Mononuclear cell (primary cell): ENCODE measurements around the gene ZFYVE1. TPM values are rescaled to one million over a fixed set of nuclear protein-coding genes. Genes with fewer than 3 reads are reported as not detected.
A peak's percentile ranks its signal among the peaks of the same experiment; 100 is the strongest.
"Not testable (repeated sequence)": the region's sequence is repeated elsewhere in the genome, so short reads cannot be mapped to it uniquely, and the experiment has no call there.

Experiments used
- H3K27me3 ChIP-seq: 2 replicates; pipeline ENCODE4 v1.6.0; 2011; ENCODE audit warnings: low read length, control low read depth; ENCODE audit not compliant: insufficient read depth
- H3K4me1 ChIP-seq: 2 replicates; pipeline ENCODE4 v1.5.1; 2011; ENCODE audit warnings: mild to moderate bottlenecking, low read length, control low read depth; ENCODE audit not compliant: insufficient read depth
- H3K4me3 ChIP-seq: 2 replicates; pipeline ENCODE4 v1.5.1; 2011; ENCODE audit warnings: mild to moderate bottlenecking, low read length, moderate library complexity
- H3K9me3 ChIP-seq: 2 replicates; pipeline ENCODE4 v1.5.1; 2011; ENCODE audit warnings: low read depth, mild to moderate bottlenecking, control low read depth, low read length
- total RNA-seq: library from RNA; depleted of rRNA; stranded (reverse); fragments of >200 nt; gene quantifications from one replicate; pipeline ENCODE4 v1.2.3, GENCODE V29; 2012

ZFYVE1 gene, protein sequence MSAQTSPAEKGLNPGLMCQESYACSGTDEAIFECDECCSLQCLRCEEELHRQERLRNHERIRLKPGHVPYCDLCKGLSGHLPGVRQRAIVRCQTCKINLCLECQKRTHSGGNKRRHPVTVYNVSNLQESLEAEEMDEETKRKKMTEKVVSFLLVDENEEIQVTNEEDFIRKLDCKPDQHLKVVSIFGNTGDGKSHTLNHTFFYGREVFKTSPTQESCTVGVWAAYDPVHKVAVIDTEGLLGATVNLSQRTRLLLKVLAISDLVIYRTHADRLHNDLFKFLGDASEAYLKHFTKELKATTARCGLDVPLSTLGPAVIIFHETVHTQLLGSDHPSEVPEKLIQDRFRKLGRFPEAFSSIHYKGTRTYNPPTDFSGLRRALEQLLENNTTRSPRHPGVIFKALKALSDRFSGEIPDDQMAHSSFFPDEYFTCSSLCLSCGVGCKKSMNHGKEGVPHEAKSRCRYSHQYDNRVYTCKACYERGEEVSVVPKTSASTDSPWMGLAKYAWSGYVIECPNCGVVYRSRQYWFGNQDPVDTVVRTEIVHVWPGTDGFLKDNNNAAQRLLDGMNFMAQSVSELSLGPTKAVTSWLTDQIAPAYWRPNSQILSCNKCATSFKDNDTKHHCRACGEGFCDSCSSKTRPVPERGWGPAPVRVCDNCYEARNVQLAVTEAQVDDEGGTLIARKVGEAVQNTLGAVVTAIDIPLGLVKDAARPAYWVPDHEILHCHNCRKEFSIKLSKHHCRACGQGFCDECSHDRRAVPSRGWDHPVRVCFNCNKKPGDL
- total RNA-seq: 10.8 TPM

DNA sequence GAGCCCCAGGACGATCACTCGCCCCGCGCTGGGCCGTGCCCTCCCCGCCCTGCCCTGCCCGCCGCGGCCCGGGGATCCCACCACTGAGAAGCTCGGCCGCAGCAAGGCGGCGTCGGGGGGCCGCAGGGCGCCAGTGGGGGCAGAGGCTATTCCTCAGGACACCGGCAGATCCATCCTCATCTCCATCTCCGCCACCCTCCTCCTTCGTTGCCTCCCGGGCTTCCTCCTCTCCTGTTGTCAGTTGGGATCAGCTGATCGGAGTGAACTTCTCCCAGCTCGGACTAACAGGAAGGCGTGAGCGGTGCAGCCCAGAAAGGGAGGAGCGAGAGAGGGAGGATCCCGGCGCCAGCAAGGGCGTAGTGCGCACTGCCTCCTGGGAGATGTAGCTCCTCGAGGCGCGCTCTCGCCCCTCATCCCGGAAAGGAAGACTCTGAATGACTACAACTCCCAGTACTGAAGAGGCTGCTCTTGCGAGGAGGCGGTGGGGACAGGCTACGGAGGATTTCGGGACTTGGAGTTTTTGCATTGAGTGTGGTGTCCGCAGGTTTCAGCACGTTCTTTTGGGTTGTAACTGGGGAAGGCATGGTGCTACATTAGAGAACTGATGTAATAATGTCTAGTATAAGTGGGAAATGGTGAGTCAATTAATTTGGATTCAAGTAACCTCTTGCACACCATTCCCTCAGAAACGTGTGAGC, at the start of gene ZFYVE1:
Gene ZFYVE1 (minus strand): TSS at position 262 of the 698 bp plus-strand sequence. CDS start 2,598 bp downstream, outside the sequence.
- peaks cover 30% of the 10 kb centered on the region for H3K4me1 ChIP-seq
- H3K27me3 ChIP-seq: no peaks in the 10 kb centered on the region
- no peaks in the 10 kb centered on the region for H3K9me3 ChIP-seq
- peak within 1 kb of the TSS; percentile 70 for H3K4me3 ChIP-seq

DNA sequence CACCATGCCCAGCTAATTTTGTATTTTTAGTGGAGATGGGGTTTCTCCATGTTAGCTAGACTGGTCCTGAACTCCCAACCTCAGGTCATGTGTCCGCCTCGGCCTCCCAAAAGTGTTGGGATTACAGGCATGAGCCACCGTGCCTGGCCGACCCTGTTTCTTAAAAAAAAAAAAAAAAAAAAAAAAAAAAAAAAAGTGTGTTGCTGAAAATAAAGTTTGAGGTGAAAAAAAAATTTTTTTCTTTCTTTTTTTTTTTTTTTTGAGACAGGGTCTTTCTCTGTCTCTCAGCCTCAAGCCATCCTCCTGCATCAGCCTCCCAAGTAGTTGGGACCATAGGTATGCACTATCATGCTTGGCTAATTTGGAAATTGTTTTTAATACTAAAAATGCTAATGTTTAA, 42.7 kb upstream of the ZFYVE1 start:
- peaks cover 4% of the 10 kb centered on the region for H3K4me1 ChIP-seq
- H3K27me3 ChIP-seq: no peaks in the 10 kb centered on the region
- H3K9me3 ChIP-seq: no peaks in the 10 kb centered on the region
- H3K4me3 ChIP-seq: no peak overlapping the region

DNA sequence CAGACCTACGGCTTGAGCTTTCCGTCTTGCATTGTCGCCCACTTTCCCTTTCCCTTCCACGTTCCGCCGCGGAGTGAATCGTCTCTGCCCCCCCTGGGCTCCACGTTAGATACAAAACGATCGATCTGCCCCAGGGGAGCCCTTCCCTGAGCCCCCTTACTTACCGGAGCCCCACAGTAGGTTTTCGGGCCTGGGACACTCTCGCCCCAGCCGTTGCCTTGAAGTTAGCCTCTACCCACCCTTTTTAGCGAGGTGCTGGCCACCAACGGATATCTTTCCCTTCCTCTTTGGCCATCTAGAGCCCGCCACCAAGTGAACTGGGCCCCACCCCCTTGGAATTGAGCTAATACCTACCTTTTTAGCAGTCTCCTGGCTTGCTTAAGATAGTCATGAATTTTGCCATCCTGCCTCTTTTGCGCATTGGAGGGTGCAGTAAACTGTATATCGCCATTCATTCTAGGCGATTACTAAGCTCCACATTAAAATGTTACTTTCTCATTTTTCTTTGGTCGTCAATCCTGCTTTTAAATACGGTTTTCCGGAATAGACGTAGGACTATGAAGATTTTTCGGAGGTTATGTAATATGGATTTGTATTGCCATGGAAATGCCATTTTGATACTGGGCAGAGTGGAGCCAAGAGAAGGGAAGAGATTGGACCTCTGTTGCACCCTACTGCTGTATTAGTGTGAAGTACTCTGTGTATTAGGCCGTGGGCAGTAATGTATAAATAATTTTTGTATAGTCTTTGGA, 32.2 kb upstream of the ZFYVE1 start:
- H3K27me3 ChIP-seq: no peaks in the 10 kb centered on the region
- peak overlapping the region; percentile 96 for H3K4me3 ChIP-seq
- H3K4me1 ChIP-seq: peaks cover 34% of the 10 kb centered on the region
- H3K9me3 ChIP-seq: no peaks in the 10 kb centered on the region

DNA sequence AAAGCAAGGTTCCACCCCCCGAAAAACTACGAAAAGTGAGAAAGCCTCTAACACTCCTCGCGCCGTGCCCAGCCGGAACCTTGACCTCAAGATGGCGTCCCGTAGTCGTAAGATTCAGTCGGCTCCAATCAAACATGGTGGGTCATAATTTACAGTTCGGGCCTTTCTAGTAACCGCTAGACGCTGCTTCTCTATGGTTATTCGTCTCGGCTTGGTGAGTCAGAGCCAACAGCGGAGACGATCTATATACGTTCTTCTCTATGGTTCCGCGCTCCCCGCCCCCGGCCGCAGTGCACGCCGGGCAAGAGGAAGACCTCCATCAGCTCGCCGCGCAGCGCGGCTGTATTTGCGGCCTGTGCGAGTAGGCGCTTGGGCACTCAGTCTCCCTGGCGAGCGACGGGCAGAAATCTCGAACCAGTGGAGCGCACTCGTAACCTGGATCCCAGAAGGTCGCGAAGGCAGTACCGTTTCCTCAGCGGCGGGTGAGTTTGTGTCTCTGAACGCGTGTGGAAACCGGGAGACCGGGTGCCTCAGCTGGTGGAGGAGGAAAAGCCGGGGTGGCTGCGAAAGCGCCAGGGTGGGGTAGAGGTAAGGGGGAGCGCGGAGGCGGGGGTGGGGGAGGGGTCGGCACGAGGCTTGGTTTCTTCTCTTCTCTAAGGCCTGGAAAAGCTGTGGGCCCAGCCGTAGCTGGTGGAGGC, 31.5 kb upstream of the ZFYVE1 start, which contains the start of gene RBM25:
Gene RBM25 (plus strand): TSS at position 311 of the 698 bp plus-strand sequence. CDS start 13,108 bp downstream, outside the sequence.
- Histone ChIP-seq H3K4me3 (peak within 1 kb of the TSS; percentile 96), H3K4me1 (peaks cover 34% of the 10 kb centered on the region), H3K9me3 (no peaks in the 10 kb centered on the region), H3K27me3 (no peaks in the 10 kb centered on the region)

DNA sequence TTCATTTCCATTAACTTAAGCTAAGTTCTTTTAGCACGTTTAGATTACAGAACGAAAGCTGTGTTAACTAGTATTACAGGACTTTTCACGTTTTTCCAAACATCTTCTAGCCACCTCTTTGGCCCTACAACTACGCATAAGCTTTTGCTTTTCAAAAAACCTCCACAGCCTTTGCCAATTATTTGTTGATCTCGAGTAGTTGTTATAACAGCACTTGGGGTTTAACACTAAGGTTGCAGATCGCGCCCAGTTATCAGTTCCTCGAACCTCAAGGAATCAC, 31.0 kb upstream of the ZFYVE1 start:
- Histone ChIP-seq H3K4me1 (peaks cover 33% of the 10 kb centered on the region), H3K27me3 (no peaks in the 10 kb centered on the region), H3K4me3 (peak overlapping the region; percentile 96), H3K9me3 (no peaks in the 10 kb centered on the region)

DNA sequence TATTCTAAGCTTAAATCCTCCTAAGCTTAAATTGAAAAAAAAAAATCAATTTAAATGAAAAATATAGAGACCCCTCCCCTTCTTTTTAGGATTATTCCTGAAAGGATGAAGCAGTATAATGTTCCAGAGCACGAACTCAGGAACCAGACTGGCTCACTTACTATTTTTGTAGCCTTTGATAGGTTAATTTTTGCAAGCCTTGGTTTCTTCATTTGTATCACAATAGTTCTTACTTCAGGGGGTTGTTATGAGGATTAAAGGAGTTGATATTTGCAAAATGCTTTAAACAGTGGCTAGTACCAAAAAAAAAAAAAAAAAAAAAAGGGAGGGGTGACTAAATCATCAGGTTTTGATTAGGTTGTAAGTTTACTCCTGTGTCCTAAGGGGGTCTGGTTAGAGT, 28.3 kb upstream of the ZFYVE1 start:
- H3K4me1 ChIP-seq: peaks cover 17% of the 10 kb centered on the region
- H3K27me3 ChIP-seq: no peaks in the 10 kb centered on the region
- H3K9me3 ChIP-seq: no peaks in the 10 kb centered on the region
- H3K4me3 ChIP-seq: no peak overlapping the region

DNA sequence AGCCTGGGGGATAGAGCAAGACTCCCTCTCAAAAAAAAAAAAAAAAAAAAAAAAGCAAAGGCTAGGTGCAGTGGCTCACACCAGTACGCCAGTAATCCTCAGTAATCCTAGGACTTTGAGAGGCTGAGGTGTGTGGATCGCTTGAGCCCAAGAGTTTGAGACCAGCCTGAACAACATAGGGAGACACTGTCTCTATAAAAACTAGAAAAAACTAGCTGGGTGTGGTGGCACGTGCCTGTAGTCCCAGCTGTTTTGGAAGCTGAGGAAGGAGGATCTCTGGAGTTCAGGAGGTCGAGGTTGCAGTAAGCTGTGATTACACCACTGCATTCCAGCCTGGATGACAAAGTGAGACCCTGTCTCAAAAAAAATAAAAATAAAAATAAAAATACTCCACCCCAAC, 22.5 kb upstream of the ZFYVE1 start:
- H3K4me3 ChIP-seq: no peak overlapping the region

DNA sequence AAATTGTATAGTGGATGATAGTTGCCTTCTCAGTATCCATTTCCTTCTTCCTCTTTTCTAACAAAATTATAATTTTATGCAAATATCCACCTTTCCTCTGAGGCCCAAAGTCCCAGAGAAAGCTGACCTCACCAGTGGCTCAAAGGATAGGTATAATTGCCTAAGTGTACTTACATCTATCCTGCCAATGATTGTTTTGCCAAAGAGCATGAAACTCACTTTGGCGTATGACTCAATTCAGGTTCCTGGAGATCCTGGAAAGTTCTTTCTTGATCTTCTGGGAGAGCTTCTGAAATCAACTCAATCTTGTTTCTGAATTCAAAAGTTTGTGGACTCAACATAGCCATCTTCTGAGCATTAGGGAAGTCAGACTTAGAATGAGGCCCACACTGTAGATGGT, 20.9 kb upstream of the ZFYVE1 start:
- H3K27me3 ChIP-seq: no peaks in the 10 kb centered on the region
- H3K4me3 ChIP-seq: no peak overlapping the region
- no peaks in the 10 kb centered on the region for H3K9me3 ChIP-seq
- no peaks in the 10 kb centered on the region for H3K4me1 ChIP-seq

More for the DNA sequence above, 22.5 kb upstream of the ZFYVE1 start:
- H3K9me3 ChIP-seq: no peaks in the 10 kb centered on the region
- no peaks in the 10 kb centered on the region for H3K27me3 ChIP-seq
- H3K4me1 ChIP-seq: no peaks in the 10 kb centered on the region

DNA sequence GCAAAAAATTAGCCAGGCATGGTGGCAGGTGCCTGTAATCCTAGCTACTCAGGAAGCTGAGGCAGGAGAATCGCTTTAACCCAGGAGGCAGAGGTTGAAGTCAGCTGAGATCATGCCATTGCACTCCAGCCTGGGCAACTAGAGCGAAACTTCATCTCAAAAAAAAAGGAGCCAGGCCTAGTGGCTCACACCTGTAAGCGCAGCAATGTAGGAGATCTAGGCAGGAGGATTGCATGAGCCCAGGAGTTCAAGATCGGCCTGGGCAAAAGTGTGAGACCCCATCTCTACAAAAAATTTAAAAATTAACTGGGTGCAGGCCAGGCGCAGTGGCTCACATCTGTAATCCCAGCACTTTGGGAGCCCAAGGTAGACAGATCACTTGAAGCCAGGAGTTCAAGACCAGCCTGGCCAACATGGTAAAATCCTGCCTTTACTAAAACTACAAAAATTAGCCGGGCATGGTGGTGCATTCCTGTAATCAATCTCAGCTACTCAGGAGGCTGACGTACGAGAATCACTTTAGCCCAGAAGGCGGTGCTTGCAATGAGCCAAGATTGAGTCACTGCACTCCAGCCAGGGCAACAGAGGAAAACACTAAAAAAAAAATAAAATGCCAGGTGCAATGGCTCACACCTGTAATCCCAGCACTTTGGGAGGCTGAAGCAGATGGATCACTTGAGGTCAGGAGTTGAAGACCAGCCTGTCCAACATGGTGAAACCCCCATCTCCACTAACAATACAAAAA, 10.0 kb upstream of the ZFYVE1 start:
- H3K9me3 ChIP-seq, H3K27me3 ChIP-seq, H3K4me1 ChIP-seq, H3K4me3 ChIP-seq: not testable (repeated sequence)

DNA sequence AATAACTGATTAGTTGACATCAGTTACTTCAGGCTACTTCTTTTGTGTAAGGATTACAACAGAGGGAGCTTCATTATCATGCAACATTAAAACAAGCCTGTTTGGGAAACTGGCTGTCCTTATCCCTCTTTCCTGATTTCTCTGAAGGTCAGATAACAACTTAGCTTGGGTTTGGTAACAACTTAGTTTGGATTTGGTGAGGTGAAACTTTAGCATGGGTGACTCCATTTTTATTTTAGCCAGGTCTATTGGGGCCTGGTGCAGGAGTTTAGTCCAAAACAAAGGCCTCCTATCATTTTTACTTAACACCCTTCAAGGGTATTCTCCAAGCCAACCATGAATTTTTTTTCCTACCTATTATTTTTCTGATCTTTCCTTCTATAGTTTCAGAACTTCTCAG, 1.1 kb upstream of the ZFYVE1 start:
- H3K4me1 ChIP-seq: peaks cover 24% of the 10 kb centered on the region
- H3K4me3 ChIP-seq: no peak overlapping the region
- H3K9me3 ChIP-seq: no peaks in the 10 kb centered on the region
- no peaks in the 10 kb centered on the region for H3K27me3 ChIP-seq

DNA sequence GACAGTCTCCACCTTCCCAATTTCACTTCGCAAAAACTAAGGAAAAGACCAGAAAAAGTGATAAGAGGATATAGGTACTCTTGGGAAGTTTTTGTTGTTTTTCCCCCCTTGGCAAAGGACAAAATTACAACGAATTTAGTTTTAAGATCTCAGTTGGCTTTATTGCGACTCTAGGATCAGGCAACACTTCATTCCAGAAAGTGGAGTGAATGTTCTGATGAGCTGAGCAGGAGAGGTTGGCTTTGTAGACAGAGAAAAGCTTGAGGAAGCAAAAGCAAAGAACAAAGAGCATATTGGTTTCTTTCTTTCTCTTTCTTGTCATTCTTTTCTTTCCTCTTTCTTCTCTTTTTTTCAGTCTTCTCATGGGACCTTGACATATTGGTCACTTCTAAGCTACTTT, 640 bp upstream of the ZFYVE1 start:
- H3K27me3 ChIP-seq: no peaks in the 10 kb centered on the region
- no peaks in the 10 kb centered on the region for H3K9me3 ChIP-seq
- peak overlapping the region; percentile 70 for H3K4me3 ChIP-seq
- H3K4me1 ChIP-seq: peaks cover 27% of the 10 kb centered on the region

DNA sequence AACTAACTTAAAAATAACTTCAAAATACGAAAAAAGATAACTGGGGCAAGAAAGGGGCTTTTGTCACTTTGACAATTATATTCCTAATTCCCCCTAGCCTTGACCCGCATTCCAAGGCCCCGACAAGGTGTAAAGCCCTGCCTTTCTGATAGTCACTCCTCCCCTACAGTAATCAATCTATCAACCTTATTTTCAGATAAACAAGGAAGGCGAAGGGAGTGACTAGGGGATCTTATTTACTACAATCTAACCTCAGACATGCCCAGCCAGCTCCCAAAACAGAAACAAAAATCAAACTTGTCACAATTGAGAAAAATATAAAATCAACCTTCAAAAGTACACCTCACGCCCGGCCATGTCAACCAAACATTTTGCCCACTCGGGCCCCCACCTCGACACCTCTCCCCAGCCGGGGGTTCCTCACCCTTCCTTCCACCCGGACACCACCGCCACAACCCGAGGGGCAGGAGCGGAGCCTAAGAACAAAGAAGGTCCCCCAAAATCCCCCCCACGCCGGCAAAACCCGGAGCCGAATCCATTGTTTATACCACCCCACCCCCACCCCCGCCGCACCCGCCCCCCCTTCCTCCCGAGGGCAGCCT, 562 bp downstream of the ZFYVE1 start:
- Histone ChIP-seq H3K27me3 (no peaks in the 10 kb centered on the region), H3K4me1 (peaks cover 30% of the 10 kb centered on the region), H3K9me3 (no peaks in the 10 kb centered on the region), H3K4me3 (peak overlapping the region; percentile 70)

DNA sequence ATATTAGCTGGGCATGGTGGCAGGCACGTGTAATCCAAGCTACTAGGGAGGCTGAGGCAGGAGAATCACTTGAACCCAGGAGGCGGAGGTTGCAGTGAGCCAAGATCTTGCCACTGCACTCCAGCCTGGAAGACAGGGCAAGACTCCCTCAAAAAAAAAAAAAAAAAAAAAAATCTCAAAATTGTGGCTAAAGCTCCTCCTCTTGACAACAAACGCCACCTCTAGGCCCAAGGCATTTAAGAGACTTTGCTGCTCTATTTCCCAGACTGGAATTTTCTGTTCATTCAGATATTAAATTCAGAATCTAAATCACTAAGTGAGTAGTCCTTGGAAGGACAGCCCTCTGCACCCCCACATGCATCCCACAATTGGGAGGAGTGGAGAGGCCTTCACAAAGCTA, 1.4 kb downstream of the ZFYVE1 start:
- Histone ChIP-seq H3K27me3 (no peaks in the 10 kb centered on the region), H3K9me3 (no peaks in the 10 kb centered on the region), H3K4me1 (peaks cover 30% of the 10 kb centered on the region), H3K4me3 (no peak overlapping the region)
